ENCODE results near the gene MAPRE2. TPM values are rescaled to one million over a fixed set of nuclear protein-coding genes. Genes with fewer than 3 reads are reported as not detected.

MAPRE2 gene
- total RNA-seq, 4 donors from 2014 or later = 22.9 to 39.2 (median 35.8) TPM

DNA sequence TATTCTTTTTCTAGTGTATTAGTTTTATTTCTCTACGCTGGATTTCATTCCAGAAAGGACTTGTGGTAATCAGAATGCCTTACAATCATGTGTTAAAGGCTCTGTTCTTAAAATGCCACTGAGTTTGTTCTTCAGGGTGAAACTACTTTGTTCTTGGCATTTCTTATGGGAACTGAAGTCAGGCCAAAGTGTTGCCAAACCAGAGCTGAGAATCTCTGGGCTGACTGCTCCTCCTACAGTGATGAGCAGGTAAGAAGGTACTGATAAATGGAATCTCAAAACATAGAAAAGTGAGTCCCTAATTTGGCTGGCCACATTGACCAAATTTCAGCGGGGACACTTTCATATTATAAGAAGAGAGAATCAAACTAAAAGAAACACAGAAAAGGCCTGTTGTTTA, 144.6 kb downstream of the MAPRE2 start:
- Histone ChIP-seq H3K4me1 (no peaks in the 10 kb centered on the region), H3K27ac (no peak overlapping the region), H3K36me3 (no peaks in the 10 kb centered on the region), H3K27me3 (no peaks in the 10 kb centered on the region), H3K9me3 (no peaks in the 10 kb centered on the region), H3K4me3 (no peak overlapping the region)
- no peak for ATAC-seq
- WGBS, 2 donors (ENCODE audit: low coverage in 1 of 2) = 53 to 89% methylated on average over 2 of the region's 2 CpGs
- TF ChIP-seq EP300 (IDR thresholded peaks at IDR 0.05) (no peak), POLR2AphosphoS5 (IDR thresholded peaks at IDR 0.05) (no peak), POLR2A (IDR thresholded peaks at IDR 0.05) (no peak)
- TF ChIP-seq, protein P1, sequence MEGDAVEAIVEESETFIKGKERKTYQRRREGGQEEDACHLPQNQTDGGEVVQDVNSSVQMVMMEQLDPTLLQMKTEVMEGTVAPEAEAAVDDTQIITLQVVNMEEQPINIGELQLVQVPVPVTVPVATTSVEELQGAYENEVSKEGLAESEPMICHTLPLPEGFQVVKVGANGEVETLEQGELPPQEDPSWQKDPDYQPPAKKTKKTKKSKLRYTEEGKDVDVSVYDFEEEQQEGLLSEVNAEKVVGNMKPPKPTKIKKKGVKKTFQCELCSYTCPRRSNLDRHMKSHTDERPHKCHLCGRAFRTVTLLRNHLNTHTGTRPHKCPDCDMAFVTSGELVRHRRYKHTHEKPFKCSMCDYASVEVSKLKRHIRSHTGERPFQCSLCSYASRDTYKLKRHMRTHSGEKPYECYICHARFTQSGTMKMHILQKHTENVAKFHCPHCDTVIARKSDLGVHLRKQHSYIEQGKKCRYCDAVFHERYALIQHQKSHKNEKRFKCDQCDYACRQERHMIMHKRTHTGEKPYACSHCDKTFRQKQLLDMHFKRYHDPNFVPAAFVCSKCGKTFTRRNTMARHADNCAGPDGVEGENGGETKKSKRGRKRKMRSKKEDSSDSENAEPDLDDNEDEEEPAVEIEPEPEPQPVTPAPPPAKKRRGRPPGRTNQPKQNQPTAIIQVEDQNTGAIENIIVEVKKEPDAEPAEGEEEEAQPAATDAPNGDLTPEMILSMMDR (IDR thresholded peaks at IDR 0.05) = no peak

DNA sequence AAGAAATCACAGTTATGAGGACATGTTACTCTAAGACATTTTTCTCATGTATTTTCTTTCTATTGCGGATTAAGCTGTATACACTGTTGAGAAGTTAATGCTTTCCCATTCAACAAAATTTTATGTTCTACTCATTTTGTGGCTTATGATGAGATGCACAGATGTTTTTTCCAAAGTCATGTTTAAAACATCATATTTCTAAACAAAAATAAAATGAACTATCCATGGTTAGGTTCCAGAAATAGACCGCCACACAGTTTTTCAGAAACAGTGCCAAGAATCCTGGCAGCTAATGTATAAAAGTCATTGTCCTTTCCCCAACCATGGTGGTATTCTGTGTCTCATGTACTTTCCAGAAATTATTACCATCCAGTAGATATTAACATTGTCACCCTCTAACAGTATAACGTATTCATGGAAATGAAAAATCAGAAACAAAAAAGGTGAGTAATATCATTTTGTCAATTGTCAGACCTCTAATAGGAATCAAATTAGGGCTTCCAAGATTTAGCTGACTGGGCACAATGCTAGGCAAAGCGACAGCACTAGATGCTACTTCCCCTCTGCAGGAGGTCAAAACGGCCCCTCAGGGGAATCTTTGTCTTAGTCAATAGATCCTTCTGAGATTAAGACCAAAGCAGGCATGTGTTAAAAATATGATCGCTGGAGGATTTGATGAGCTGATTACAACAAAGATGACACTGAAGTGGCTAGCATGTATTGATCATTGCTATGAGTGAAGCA, 145.2 kb downstream of the MAPRE2 start:
- no peak for ATAC-seq
- 70 to 72% methylated on average over 6 of the region's 6 CpGs for WGBS, 2 donors (ENCODE audit: low coverage in 1 of 2)
- Histone ChIP-seq H3K27me3 (no peaks in the 10 kb centered on the region), H3K9me3 (no peaks in the 10 kb centered on the region), H3K36me3 (no peaks in the 10 kb centered on the region), H3K4me3 (no peak overlapping the region), H3K4me1 (no peaks in the 10 kb centered on the region), H3K27ac (no peak overlapping the region)
- TF ChIP-seq POLR2AphosphoS5 (IDR thresholded peaks at IDR 0.05) = no peak
- TF ChIP-seq, protein P1 (IDR thresholded peaks at IDR 0.05) = no peak
- TF ChIP-seq EP300 (IDR thresholded peaks at IDR 0.05) = no peak
- TF ChIP-seq POLR2A (IDR thresholded peaks at IDR 0.05) = no peak

DNA sequence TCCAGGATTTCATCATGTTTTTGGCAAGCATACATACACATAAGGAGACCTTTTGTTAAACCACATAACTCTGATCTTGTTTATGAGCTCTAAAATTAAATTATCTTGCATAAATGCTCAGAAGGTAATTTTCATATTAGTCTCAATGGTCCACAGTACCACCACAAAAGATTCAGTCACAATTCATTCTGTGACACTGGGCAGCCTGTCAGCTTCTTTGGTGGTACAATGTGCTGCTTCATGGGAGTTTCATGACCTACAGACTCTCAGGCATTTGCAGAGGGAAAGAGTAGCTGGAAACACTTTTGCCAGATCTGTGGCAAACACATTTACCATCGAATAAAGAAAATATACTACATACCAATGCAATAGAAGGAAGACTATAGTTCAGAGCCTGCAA, 148.3 kb downstream of the MAPRE2 start:
- TF ChIP-seq POLR2A (IDR thresholded peaks at IDR 0.05) (no peak), POLR2AphosphoS5 (IDR thresholded peaks at IDR 0.05) (no peak), EP300 (IDR thresholded peaks at IDR 0.05) (no peak)
- TF ChIP-seq, protein P1 (IDR thresholded peaks at IDR 0.05) = no peak
- 67% methylated on average over 1 of the region's 1 CpG; no CpG with 5 or more reads in 1 of the 2 donors for whole genome bisulfite sequencing, 2 donors (ENCODE audit: low coverage in 1 of 2)
- no peak overlapping the region for H3K27ac ChIP-seq

DNA sequence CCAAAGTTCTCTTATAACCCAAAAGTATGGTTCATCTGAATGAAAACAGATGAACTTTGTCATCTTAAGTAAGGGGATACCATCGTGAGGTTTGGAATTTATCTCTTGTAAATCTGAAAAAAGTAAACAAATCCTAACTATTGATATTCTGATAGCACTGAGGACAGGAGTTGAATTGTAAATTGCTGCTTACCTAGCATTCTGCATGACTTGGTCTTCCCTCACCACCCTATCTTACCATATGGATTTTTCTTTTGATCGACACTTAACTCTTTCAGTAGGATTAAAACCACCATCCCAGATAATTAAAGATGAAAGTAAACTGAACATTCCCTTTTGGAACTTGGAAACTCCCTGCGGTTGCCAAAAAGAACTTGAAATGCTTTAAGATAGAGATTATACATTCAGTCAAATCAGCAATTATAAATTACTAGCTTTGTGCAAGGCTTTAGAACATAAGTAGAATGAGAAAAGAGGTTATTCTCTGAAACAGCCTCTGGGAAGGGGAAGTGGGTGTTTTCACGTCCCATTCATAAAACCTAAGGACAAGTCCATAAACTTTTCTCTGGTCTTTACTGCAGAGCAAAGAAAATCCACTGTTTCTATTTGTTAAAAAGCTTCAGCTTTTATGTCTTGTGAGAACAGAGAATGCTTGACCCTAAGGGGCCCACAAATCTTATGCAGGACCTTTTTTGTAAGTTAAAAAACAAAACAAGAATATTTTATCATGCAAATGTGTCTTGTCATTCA, 149.9 kb downstream of the MAPRE2 start:
- TF ChIP-seq EP300 (IDR thresholded peaks at IDR 0.05) (no peak), POLR2A (IDR thresholded peaks at IDR 0.05) (no peak), POLR2AphosphoS5 (IDR thresholded peaks at IDR 0.05) (no peak)
- TF ChIP-seq, protein P1 (IDR thresholded peaks at IDR 0.05) = no peak
- Histone ChIP-seq H3K9me3 (no peaks in the 10 kb centered on the region), H3K27ac (peak overlapping the region in 1 of 4 donors; percentile 25), H3K27me3 (no peaks in the 10 kb centered on the region), H3K4me3 (no peak overlapping the region), H3K36me3 (no peaks in the 10 kb centered on the region), H3K4me1 (no peaks in the 10 kb centered on the region)
- WGBS, 2 donors (ENCODE audit: low coverage in 1 of 2) = 62 to 64% methylated on average over 4 of the region's 4 CpGs
- no peak for ATAC-seq

More for the DNA sequence above, 148.3 kb downstream of the MAPRE2 start:
- Histone ChIP-seq H3K4me3 (no peak overlapping the region), H3K36me3 (no peaks in the 10 kb centered on the region), H3K9me3 (no peaks in the 10 kb centered on the region), H3K27me3 (no peaks in the 10 kb centered on the region), H3K4me1 (no peaks in the 10 kb centered on the region)
- ATAC-seq = no peak

Measured in gastroesophageal sphincter (tissue), 4 donors.